Activated CD8-positive, alpha-beta memory T cell treated with anti-CD3 and anti-CD28 coated beads, Interleukin-2, amount 10 ng/mL, durations not matched to agents 7 days and 5 days (primary cell): Measurements from ENCODE around the gene GMPPB. TPM values are rescaled to one million over a fixed set of nuclear protein-coding genes. Genes with fewer than 3 reads are reported as not detected.
"Not testable (repeated sequence)": the region's sequence is repeated elsewhere in the genome, so short reads cannot be mapped to it uniquely, and the experiment has no call there.

Source experiments
- ATAC-seq: fragments of 150-1000 bp; cut with Tn5 transposase; one replicate; pipeline ENCODE4 v1.10.0; 2021; ENCODE audit warnings: moderate library complexity
- CTCF ChIA-PET: fragments of 350-600 bp; sonication (Branson Sonifier 250); formaldehyde crosslinking; loops from one replicate; lab custom pipeline; 2021; ENCODE audit warnings: antibody characterized with exemption; lab: Charles Lee
- DNase-seq: peaks from one replicate; pipeline ENCODE4 v3.0.0-alpha.2; 2020
- H3K27ac Mint-ChIP-seq: one replicate; pipeline ENCODE4 v1.8.0; 2021; ENCODE audit warnings: mild to moderate bottlenecking, mixed read lengths
- H3K27me3 Mint-ChIP-seq: one replicate; pipeline ENCODE4 v1.8.0; 2021; ENCODE audit warnings: mixed read lengths
- H3K36me3 Mint-ChIP-seq: one replicate; pipeline ENCODE4 v1.8.0; 2021; ENCODE audit warnings: mild to moderate bottlenecking, mixed read lengths
- H3K4me1 Mint-ChIP-seq: one replicate; pipeline ENCODE4 v1.8.0; 2021; ENCODE audit warnings: mixed read lengths
- H3K4me3 Mint-ChIP-seq: one replicate; pipeline ENCODE4 v1.8.0; 2021; ENCODE audit warnings: mild to moderate bottlenecking, moderate library complexity, mixed read lengths
- H3K9me3 Mint-ChIP-seq: one replicate; pipeline ENCODE4 v1.8.0; 2022; ENCODE audit warnings: low read depth, mixed read lengths
- total RNA-seq, 2 experiments: library from RNA; stranded (reverse); gene quantifications; one replicate each; pipeline ENCODE4 v1.2.3, GENCODE V29; 2021

GMPPB gene
- total RNA-seq, 2 experiments from 2014 or later: 46.6 to 47.9 TPM

DNA sequence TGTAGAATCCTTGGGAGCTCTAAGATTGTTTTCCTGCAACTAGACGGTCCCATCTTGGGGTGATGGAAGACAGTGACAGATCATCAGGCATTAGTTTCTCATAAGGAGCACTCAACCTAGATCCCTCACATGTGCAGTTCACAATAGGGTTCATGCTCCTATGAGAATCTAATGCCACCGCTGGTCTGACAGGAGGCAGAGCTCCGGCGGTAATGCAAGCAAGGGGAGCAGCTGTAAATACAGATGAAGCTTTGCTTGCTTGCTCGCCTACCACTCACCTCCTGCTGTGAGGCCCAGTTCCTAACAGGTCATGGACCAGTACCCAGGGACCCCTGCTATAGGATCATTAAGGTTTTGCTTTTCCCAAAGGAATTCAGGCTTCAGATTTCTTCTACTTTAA is 25.1 kb upstream of the GMPPB start:
- H3K27me3 Mint-ChIP-seq, CTCF ChIA-PET, H3K4me3 Mint-ChIP-seq, ATAC-seq, H3K27ac Mint-ChIP-seq, H3K4me1 Mint-ChIP-seq, DNase-seq, H3K9me3 Mint-ChIP-seq: not testable (repeated sequence)
- peaks cover 16% of the 10 kb centered on the region for H3K36me3 Mint-ChIP-seq

DNA sequence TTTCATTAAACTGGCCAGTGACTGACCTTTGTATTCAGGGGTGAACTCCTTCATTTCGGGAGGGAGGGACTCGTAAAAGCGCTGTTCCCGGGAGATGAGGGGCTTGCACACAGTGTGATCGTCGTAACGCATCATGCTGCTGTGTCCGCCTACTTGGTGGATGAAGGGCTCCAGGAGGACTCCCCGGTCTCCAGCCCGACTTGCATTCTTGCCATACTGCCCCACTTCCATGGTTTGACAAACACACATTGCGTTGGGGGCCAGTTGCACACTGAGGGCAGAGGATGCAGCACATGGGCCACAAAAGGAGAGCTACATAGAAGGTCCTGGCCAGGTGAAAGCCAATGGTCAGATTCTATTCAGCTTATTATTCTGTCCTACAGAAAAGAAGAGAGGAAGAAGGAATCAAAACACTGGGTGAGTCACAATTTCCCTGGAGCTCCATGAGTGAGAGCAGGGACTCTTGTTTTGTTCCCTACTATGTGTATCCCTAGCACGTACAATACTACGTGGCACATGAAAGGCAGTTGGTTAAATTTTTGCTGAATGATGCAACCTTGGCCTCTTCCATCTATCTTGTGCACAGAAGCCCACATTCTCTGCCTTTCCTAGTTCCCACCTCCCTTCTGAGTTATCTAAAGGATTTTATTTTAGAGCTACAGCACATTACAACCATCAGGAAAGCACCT is 24.2 kb upstream of the GMPPB start:
- Mint-ChIP-seq H3K27ac (no peak overlapping the region), H3K27me3 (no peaks in the 10 kb centered on the region), H3K36me3 (peaks cover 13% of the 10 kb centered on the region), H3K4me3 (no peak overlapping the region), H3K4me1 (no peaks in the 10 kb centered on the region), H3K9me3 (no peaks in the 10 kb centered on the region)
- DNase-seq (no peak), ATAC-seq (no peak)
- CTCF ChIA-PET: no interaction called here

DNA sequence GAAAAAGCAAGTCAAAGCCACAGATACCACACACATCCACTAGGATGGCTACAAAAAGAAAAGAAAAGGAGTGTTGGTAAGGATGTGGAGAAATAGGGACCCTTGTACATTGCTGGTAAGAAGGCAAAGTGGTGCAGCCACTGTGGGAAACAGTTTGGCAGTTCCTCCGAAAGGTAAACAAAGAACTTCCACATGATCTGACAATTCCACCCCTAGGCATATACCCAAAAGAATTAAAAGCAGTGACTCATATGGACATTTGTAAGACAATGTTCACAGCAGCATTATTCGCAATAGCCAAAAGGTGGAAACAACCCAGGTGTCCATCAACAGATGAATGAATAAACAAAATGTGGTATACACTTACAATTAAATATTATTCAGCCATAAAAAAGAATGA is 22.2 kb upstream of the GMPPB start:
- ATAC-seq: no peak
- no peak overlapping the region for H3K27ac Mint-ChIP-seq
- DNase-seq: no peak
- CTCF ChIA-PET: no interaction called here
- H3K4me3 Mint-ChIP-seq: no peak overlapping the region
- peaks cover 13% of the 10 kb centered on the region for H3K36me3 Mint-ChIP-seq
- H3K4me1 Mint-ChIP-seq: no peaks in the 10 kb centered on the region
- H3K9me3 Mint-ChIP-seq: no peaks in the 10 kb centered on the region
- H3K27me3 Mint-ChIP-seq: no peaks in the 10 kb centered on the region

DNA sequence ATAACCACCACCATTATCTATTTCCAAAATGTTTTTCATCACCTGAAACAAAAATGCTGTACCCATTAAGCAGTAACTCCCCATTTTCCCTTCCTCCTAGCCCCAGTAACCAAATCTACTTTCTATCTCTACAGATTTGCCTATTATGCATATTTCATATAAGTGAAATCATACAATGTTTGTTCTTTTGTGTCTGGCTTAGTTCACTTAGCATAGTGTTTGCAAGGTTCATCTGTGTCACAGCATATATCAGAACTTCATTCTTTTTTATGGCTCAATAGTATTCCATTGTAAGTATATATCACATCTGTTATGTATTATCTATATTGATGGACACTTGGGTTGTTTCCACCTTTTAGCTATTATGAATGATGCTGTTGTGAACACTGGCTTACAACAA is 16.7 kb upstream of the GMPPB start:
- DNase-seq: no peak
- CTCF ChIA-PET: interaction anchor here (1.5 kb wide), 1 partner anchor 36 kb away, joined by 3 read pairs; no protein-coding TSS in a partner anchor
- no peaks in the 10 kb centered on the region for H3K9me3 Mint-ChIP-seq
- ATAC-seq: no peak
- H3K27ac Mint-ChIP-seq: no peak overlapping the region
- H3K4me1 Mint-ChIP-seq: no peaks in the 10 kb centered on the region
- H3K36me3 Mint-ChIP-seq: peaks cover 31% of the 10 kb centered on the region
- H3K27me3 Mint-ChIP-seq: no peaks in the 10 kb centered on the region
- H3K4me3 Mint-ChIP-seq: no peak overlapping the region

DNA sequence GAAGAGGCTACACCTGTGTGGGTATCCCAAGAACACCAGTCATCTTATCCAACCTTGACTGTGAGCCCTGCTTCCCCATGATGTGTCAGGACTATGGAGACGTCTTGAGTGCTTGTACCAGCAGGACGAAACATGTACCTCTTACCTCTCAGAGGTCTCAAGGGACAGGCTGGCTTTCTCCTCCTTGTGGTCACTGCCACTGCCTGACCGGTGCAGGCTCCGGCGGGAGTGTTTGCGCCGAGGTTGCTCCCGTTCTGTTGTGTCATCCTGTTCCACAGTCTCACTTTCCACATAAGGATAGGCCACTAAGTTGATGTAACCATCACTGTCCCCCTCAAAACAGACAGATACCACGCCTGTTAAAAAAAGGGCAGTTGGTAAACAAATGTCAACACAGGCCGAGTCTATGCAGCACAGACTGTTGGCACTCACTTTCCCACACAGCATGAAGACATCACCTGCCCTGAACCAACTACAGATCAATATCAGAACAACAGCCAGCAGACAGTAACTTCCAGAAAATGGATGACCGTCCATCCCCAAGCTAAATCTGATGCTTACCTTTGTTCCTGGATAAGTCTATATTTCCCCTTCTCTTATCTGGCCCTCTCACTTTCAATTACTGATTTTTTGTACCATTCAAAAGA is 14.4 kb upstream of the GMPPB start:
- CTCF ChIA-PET: interaction anchor here (0.7 kb wide), 1 partner anchor 33 kb away, joined by 3 read pairs; no protein-coding TSS in a partner anchor
- no peak overlapping the region for H3K4me3 Mint-ChIP-seq
- peaks cover 29% of the 10 kb centered on the region for H3K36me3 Mint-ChIP-seq
- no peak overlapping the region for H3K27ac Mint-ChIP-seq
- H3K9me3 Mint-ChIP-seq: no peaks in the 10 kb centered on the region
- DNase-seq (no peak), ATAC-seq (no peak)
- no peaks in the 10 kb centered on the region for H3K4me1 Mint-ChIP-seq
- no peaks in the 10 kb centered on the region for H3K27me3 Mint-ChIP-seq

DNA sequence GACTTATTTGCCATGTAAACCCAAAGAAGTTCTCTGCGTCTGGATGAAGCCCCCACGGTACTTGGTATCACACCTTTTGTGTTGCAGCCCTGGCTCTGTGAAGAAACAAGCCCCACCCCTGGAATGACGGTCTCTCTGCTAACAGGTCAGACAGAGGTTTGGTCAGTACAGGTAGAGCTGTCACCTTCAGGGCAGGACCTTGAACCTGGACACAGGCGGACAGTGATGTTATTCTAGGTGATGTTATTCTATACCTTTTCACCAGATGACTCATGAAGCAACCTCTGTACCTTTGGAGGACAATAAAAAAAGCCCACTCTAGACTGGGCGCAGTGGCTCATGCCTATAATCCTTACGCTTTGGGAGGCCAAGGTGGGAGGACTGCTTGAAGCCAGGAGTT is 11.0 kb upstream of the GMPPB start:
- Mint-ChIP-seq H3K9me3 (no peaks in the 10 kb centered on the region), H3K4me3 (no peak overlapping the region), H3K27me3 (no peaks in the 10 kb centered on the region), H3K27ac (no peak overlapping the region), H3K4me1 (no peaks in the 10 kb centered on the region), H3K36me3 (peaks cover 39% of the 10 kb centered on the region)
- CTCF ChIA-PET: interaction anchor here (1.8 kb wide), 1 partner anchor 68 kb away, joined by 3 read pairs; no protein-coding TSS in a partner anchor
- DNase-seq: no peak
- no peak for ATAC-seq

DNA sequence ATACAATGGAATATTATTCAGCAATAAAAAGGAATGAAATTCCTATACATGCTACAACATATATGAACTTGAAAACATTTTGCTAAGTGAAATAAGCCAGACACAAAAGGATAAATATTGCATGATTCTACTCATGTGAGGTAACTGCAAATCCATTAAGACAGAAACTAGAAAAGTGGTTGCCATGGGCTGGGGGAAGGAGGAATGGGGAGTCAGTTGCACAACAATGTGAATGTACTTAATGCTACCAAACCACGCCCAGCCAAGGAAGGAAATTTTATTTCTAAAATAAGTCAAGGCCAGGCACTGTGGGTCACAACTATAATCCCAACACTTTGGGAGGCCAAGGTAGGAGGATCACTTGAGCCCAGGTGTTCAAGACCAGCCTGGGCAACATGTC is 9.8 kb upstream of the GMPPB start:
- CTCF ChIA-PET: interaction anchor here (0.7 to 1.8 kb wide), 2 partner anchors 67 to 69 kb away, joined by 3 to 4 read pairs; no protein-coding TSS in a partner anchor
- DNase-seq: no peak

DNA sequence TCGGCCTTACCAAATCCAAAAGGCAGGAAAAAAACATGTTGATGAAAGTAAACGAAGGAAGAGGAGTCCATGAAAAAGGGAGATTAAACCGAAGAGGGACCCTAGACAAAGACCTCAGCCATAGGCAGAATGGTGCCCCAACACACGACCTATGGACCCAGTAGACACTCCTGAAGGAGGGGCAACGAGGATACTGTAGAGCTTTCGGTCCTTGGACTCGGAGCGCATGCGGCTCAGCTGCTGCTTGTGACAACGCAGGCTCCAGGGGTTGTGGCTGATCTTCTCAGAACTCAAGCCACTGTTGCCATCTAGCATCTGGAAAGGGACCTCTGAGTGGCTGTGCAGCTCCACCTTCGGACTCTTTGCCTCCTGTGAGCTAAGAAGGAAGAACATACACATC is 8.8 kb upstream of the GMPPB start:
- CTCF ChIA-PET: interaction anchor here (1.4 to 2.0 kb wide), 2 partner anchors 13 to 193 kb away, joined by 5 read pairs; partner anchors contain the start of gene AMIGO3
- no peak for ATAC-seq

More for the DNA sequence above, 9.8 kb upstream of the GMPPB start:
- Mint-ChIP-seq H3K9me3 (no peaks in the 10 kb centered on the region), H3K36me3 (peaks cover 36% of the 10 kb centered on the region), H3K27me3 (no peaks in the 10 kb centered on the region), H3K4me3 (no peak overlapping the region), H3K27ac (no peak overlapping the region), H3K4me1 (no peaks in the 10 kb centered on the region)
- no peak for ATAC-seq

DNA sequence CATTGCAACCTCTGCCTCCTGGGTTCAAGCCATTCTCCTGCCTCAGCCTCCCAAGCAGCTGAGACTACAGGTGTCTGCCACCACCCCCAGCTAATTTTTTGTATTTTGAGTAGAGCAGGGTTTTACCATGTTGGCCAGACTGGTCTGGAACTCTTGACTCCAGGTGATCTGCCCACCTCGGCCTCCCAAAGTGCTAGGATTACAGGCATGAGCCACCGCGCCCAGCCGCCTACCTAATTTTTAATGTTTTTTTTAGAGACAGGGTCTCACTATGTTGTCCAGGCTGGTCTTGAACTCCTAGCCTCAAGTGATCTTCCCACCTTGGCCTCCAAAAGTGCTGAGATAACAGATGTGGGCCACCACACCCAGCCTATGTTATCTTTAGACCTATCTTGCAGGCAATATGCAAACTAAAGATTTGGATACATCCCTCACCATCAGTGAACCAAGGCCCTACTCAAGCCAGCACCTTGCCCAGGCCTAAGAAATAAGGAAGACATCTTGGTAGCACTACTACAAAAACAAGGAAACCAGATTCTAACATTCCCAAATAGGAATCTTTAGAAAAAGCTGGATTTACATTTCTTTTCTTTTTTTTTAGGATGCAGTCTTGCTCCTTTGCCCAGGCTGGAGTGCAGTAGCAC is 6.3 kb upstream of the GMPPB start:
- Mint-ChIP-seq H3K36me3 (peaks cover 18% of the 10 kb centered on the region), H3K4me3 (no peak overlapping the region), H3K27me3 (no peaks in the 10 kb centered on the region), H3K9me3 (no peaks in the 10 kb centered on the region), H3K4me1 (peaks cover 3% of the 10 kb centered on the region), H3K27ac (no peak overlapping the region)
- DNase-seq: no peak
- ATAC-seq: no peak
- CTCF ChIA-PET: interaction anchor here (0.9 to 1.9 kb wide), 3 partner anchors 11 to 12 kb away, joined by 3 to 6 read pairs (median 4); partner anchors contain the start of gene AMIGO3

More for the DNA sequence above, 8.8 kb upstream of the GMPPB start:
- DNase-seq: no peak
- no peaks in the 10 kb centered on the region for H3K27me3 Mint-ChIP-seq
- no peak overlapping the region for H3K4me3 Mint-ChIP-seq
- H3K9me3 Mint-ChIP-seq: no peaks in the 10 kb centered on the region
- no peaks in the 10 kb centered on the region for H3K4me1 Mint-ChIP-seq
- peaks cover 29% of the 10 kb centered on the region for H3K36me3 Mint-ChIP-seq
- no peak overlapping the region for H3K27ac Mint-ChIP-seq

DNA sequence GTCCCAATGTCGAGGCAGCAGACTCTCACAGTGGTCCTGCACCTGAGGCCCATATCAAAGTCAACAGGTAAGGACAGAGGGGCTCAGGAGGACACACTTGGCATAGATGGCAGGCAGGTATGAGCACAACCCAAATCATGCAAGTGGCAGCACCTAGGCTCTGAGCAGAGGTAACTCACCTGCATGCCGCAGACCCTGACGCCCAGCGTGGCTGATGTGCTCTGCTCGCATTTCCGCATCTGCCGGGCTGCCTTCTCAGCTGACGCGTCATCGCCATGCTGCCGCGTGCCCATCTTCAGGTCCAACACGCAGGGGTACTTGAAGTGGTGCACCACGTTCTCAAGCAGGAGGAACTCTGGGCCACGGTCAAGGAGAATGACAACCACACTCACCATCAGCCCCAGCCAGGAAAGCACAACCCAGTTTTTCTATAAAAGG is 4.2 kb upstream of the GMPPB start:
- peaks cover 9% of the 10 kb centered on the region for H3K4me1 Mint-ChIP-seq
- CTCF ChIA-PET: interaction anchor here (1.9 kb wide), 1 partner anchor 10 kb away, joined by 4 read pairs; no protein-coding TSS in a partner anchor
- DNase-seq: no peak
- no peaks in the 10 kb centered on the region for H3K27me3 Mint-ChIP-seq
- peaks cover 15% of the 10 kb centered on the region for H3K36me3 Mint-ChIP-seq
- no peak overlapping the region for H3K4me3 Mint-ChIP-seq
- H3K27ac Mint-ChIP-seq: no peak overlapping the region
- no peak for ATAC-seq
- no peaks in the 10 kb centered on the region for H3K9me3 Mint-ChIP-seq

DNA sequence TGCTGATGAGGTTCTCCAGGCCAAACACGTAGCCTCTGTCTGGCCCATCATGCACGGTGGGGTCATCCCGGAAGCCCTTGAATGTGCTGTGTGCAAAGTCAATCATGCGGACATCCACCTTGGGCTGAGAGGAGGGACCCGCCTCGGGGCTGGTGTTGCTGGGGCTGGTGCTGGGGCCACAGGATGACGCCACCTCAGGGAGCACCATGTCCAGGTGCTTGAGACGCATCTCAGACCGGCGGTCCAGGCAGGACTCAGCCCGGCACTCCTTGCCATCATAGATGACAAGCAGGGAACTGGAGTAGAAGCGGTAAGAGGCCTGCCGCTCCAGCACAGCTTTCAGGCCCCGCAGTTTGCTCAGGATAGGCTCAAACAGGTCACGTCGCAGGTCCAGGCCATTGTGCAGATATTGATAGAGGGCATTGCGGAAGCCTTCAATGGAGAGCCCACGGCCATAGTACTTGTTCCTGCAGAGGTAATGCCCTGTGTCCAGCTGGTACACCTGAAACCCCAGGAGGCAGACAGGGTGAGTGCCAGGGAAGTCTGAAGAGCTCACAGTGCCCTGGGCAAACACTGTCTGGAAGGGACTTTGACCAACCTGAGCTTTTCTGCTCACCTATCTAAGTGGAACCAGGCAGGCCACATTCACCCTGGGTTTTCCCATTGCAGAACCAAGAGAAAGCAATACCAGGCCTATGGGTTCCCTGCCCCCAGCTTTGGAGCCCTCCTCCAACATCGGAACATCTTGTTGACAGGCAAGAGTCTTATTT is 3.6 kb upstream of the GMPPB start:
- CTCF ChIA-PET: no interaction called here
- ATAC-seq: no peak
- no peak overlapping the region for H3K4me3 Mint-ChIP-seq
- H3K27me3 Mint-ChIP-seq: no peaks in the 10 kb centered on the region
- H3K9me3 Mint-ChIP-seq: no peaks in the 10 kb centered on the region
- peaks cover 13% of the 10 kb centered on the region for H3K36me3 Mint-ChIP-seq
- peaks cover 15% of the 10 kb centered on the region for H3K4me1 Mint-ChIP-seq
- H3K27ac Mint-ChIP-seq: no peak overlapping the region
- DNase-seq: no peak

DNA sequence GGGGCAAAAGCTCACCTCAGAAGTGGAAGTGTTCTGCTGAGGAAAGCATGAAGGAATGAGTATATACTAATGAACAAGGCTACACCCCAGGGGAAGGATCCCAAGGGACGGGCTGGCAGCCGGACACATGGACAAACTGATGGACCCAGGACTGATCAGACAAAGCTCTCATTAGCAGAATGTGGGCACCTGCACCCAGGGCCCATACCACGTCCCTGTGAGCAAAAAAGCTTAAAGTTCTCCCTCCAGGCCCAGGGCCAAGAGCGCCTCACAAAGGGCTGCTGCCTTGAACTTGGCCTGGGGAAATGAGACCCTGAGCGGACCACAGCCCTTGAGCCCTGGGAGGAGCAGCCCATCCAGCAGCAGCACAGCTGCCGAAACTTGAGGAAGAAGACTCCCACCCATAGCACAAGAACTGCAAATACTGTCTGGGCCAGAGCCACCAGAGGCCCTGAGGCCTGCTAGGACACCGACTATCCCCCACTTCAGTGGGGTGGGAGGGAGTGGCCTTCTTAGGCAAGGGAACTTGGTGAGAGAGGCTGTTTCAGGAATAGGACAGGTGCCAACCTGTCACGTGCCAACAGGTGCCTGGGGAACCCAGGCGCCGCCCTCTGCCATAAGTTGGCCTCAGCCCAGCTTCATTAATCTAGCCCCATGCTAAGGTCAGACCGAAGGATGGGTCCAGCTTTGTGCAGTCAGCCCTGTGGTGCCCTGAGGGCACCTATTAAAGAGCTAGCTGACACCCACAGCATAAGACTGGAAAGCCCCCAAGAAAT is 2.3 kb upstream of the GMPPB start:
- Mint-ChIP-seq H3K36me3 (peaks cover 9% of the 10 kb centered on the region), H3K27ac (peak overlapping the region; percentile 50), H3K4me3 (no peak overlapping the region), H3K9me3 (no peaks in the 10 kb centered on the region), H3K27me3 (no peaks in the 10 kb centered on the region), H3K4me1 (peaks cover 17% of the 10 kb centered on the region)
- ATAC-seq: no peak
- CTCF ChIA-PET: interaction anchor here (0.7 kb wide), 1 partner anchor 113 kb away, joined by 3 read pairs; no protein-coding TSS in a partner anchor
- DNase-seq: no peak
